Dendritic cell treated with granulocyte-macrophage colony-stimulating factor and Interleukin-4, amounts not matched to agents 40 ng/mL and 50 ng/mL, for 4 days (primary cell): Measurements from ENCODE around the gene HS1BP3.

Experiments
- H3K27ac Mint-ChIP-seq: one replicate; pipeline ENCODE4 v1.8.0; 2022; ENCODE audit warnings: mild to moderate bottlenecking, mixed read lengths
- H3K27me3 Mint-ChIP-seq: one replicate; pipeline ENCODE4 v1.8.0; 2022; ENCODE audit warnings: mild to moderate bottlenecking, mixed read lengths
- H3K36me3 Mint-ChIP-seq: one replicate; pipeline ENCODE4 v1.8.0; 2022; ENCODE audit warnings: low read depth, mixed read lengths
- H3K4me1 Mint-ChIP-seq: one replicate; pipeline ENCODE4 v1.8.0; 2022; ENCODE audit warnings: low read depth, mixed read lengths
- H3K4me3 Mint-ChIP-seq: one replicate; pipeline ENCODE4 v1.8.0; 2022; ENCODE audit warnings: mild to moderate bottlenecking, moderate library complexity, mixed read lengths
- H3K9me3 Mint-ChIP-seq: one replicate; pipeline ENCODE4 v1.8.0; 2022; ENCODE audit warnings: mixed read lengths
- intact Hi-C: fragments of 100-400 bp; cut with micrococcal nuclease; formaldehyde crosslinking; loops from one replicate; pipeline ENCODE4 v1.15.0; 2022

Gene HS1BP3

GRCh38 chr2:20612925-20613916, 37.7 kb downstream of the HS1BP3 start:
- peaks cover 39% of the 10 kb centered on the region for H3K4me1 Mint-ChIP-seq
- H3K27me3 Mint-ChIP-seq: no peaks in the 10 kb centered on the region
- no peak overlapping the region for H3K27ac Mint-ChIP-seq
- no peak overlapping the region for H3K4me3 Mint-ChIP-seq
- peaks cover 38% of the 10 kb centered on the region for H3K36me3 Mint-ChIP-seq
- H3K9me3 Mint-ChIP-seq: no peaks in the 10 kb centered on the region
- intact Hi-C loops: no loop called here

DNA sequence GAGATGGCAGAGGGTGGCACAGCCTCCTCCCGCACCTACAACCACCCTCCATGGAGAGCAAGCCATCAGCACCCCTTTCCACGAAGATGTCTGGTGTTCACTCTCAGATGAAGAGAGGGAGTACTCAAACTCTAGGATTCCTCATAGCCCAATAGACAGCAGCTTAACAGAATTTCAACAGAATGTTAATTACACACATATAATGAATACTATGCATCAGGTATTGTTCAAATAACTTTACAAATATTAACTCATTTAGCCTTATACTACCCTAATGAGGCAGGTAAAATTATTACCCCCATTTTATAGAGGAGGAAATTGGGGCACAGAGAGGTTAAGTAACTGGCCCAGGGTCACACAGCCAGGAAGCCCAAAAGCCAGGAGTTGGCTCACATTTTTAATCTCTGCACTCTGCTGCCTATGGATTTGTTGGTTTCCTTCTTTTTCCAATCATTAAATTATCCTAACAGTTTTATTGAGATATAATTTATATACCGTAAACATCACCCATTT, 39.0 kb downstream of the HS1BP3 start:
- H3K36me3 Mint-ChIP-seq: peaks cover 48% of the 10 kb centered on the region
- intact Hi-C loops: no loop called here
- H3K4me3 Mint-ChIP-seq: no peak overlapping the region
- no peaks in the 10 kb centered on the region for H3K9me3 Mint-ChIP-seq
- no peak overlapping the region for H3K27ac Mint-ChIP-seq
- H3K4me1 Mint-ChIP-seq: peaks cover 26% of the 10 kb centered on the region
- H3K27me3 Mint-ChIP-seq: no peaks in the 10 kb centered on the region

DNA sequence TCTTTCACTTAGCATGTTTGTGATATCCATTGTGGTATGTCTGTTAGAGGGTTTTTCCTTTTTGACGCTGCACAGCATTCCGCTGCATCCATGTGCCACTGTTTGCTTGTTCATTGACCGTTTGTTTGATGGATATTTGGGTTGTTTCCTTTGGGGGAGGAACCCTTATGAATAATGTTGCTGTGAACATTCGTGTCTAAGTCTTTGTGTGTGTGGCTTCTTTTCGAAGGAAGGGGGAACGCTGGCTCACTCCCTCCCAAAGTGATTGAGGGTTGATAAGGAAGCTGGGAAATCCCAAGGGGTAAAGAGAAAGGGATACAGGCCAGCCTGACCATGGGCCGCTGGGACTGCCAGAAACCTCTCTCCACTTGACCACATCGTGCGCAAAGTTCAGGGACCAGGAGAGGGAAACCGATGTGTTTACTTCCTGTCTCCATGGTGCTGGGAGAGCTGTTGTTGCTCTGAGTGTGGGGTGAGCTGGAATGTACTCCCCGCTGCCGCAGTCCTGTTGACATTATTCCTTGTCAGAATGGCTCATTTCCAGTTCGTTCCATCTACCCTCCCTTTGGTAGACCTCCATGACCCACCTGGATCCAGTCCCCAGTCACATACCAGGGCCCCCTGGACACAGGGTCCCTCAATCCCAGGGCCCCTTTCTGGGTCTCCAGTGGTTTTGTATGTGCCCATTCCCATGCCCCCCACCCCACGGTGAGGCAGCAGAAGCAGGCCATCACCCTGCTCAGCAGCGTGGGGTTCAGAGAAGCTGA, 39.6 kb downstream of the HS1BP3 start:
- intact Hi-C loops: no loop called here

DNA sequence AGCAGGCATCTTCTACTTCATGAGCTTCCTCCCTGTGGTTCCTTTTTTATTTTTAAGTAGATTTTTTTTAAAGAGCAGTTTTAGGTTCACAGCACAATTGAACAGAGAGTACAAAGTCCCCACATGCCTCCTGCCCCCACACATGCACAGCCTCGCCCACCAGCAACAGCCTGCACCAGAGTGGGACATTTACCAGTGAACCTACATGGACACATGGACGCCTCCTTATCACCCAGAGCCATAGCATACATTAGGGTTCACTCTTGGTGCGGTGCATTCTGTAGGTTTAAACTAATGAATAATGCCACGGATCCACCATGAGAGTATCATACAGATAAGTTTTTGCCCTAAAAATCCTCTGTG, 40.9 kb downstream of the HS1BP3 start:
- Mint-ChIP-seq H3K36me3 (peaks cover 48% of the 10 kb centered on the region), H3K27ac (no peak overlapping the region), H3K27me3 (no peaks in the 10 kb centered on the region), H3K4me3 (no peak overlapping the region), H3K9me3 (no peaks in the 10 kb centered on the region), H3K4me1 (peaks cover 20% of the 10 kb centered on the region)
- intact Hi-C loops: no loop called here

More for the DNA sequence above, 39.6 kb downstream of the HS1BP3 start:
- H3K9me3 Mint-ChIP-seq: no peaks in the 10 kb centered on the region
- peaks cover 48% of the 10 kb centered on the region for H3K36me3 Mint-ChIP-seq
- peaks cover 23% of the 10 kb centered on the region for H3K4me1 Mint-ChIP-seq
- no peak overlapping the region for H3K27ac Mint-ChIP-seq
- H3K4me3 Mint-ChIP-seq: no peak overlapping the region
- H3K27me3 Mint-ChIP-seq: no peaks in the 10 kb centered on the region

DNA sequence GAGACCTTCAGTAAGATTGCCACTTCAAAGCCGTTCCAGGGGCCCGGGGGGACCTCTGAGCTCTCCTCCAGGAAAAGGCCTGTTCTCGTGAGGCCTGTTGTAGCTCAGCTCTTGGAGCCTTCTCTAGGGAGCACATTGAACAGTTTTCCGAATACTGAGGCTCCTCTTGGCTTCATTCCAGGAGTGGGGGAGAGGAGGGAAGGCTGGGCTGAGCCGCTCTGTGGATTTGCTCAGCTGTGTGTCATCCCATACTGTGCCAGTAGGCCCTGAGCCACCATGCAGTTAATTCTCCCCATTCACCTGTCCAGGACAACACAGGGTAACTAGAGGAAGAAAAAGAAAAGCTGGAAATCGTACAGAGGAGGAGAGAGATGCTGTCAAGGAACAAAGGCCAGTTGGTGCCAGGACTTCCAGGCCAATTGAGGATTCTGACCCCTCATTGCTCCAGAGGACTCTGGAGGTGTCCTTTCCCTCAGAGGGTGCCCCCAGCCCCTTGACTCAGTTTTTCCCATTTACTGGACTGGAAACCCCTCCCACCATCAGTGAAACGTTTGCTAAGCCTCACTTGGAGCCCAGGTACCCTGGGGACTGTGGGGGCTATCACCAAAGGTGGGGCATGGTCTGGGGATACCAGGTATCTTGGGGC, 41.4 kb downstream of the HS1BP3 start:
- H3K4me1 Mint-ChIP-seq: peaks cover 15% of the 10 kb centered on the region
- peaks cover 48% of the 10 kb centered on the region for H3K36me3 Mint-ChIP-seq
- no peaks in the 10 kb centered on the region for H3K27me3 Mint-ChIP-seq
- intact Hi-C loops: no loop called here
- H3K4me3 Mint-ChIP-seq: no peak overlapping the region
- no peaks in the 10 kb centered on the region for H3K9me3 Mint-ChIP-seq
- H3K27ac Mint-ChIP-seq: no peak overlapping the region

- Mint-ChIP-seq H3K4me3 (no peak overlapping the region), H3K27me3 (no peaks in the 10 kb centered on the region), H3K4me1 (peaks cover 8% of the 10 kb centered on the region), H3K9me3 (no peaks in the 10 kb centered on the region), H3K27ac (no peak overlapping the region), H3K36me3 (peaks cover 46% of the 10 kb centered on the region)
- intact Hi-C loops: no loop called here
Observed at GRCh38 chr2:20608666-20609348, 42.1 kb downstream of the HS1BP3 start.

GRCh38 chr2:20607446-20607845, 43.5 kb downstream of the HS1BP3 start:
- intact Hi-C loops: no loop called here
- Mint-ChIP-seq H3K4me1 (peaks cover 5% of the 10 kb centered on the region), H3K36me3 (peaks cover 37% of the 10 kb centered on the region), H3K4me3 (no peak overlapping the region), H3K27ac (no peak overlapping the region), H3K27me3 (no peaks in the 10 kb centered on the region), H3K9me3 (no peaks in the 10 kb centered on the region)

DNA sequence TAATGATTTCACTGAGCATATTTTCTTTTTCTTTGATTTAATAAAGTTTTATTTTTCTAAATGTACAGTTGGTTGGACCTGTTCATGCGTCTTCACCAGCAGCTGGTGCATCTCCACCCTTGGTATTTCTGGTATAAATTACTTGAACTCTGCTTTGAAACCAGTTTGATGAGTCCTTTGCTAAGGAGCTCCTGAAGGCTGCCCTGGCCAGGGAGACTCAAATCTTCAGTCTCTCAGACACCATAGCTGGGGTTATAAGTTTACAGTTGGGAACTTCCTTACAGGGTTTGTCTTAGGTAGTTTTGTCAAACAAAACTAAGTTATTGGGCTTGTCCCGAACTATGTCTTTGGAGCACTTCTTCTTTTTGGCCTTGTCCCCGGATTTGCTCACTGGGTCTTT, 44.7 kb downstream of the HS1BP3 start:
- intact Hi-C loops: no loop called here
- Mint-ChIP-seq H3K4me1 (peaks cover 5% of the 10 kb centered on the region), H3K27me3 (no peaks in the 10 kb centered on the region), H3K36me3 (peaks cover 30% of the 10 kb centered on the region), H3K27ac (no peak overlapping the region), H3K9me3 (no peaks in the 10 kb centered on the region), H3K4me3 (no peak overlapping the region)

GRCh38 chr2:20604951-20605381, 45.9 kb downstream of the HS1BP3 start:
- no peaks in the 10 kb centered on the region for H3K27me3 Mint-ChIP-seq
- peaks cover 26% of the 10 kb centered on the region for H3K36me3 Mint-ChIP-seq
- no peak overlapping the region for H3K27ac Mint-ChIP-seq
- intact Hi-C loops: no loop called here
- H3K4me1 Mint-ChIP-seq: no peaks in the 10 kb centered on the region
- no peaks in the 10 kb centered on the region for H3K9me3 Mint-ChIP-seq
- no peak overlapping the region for H3K4me3 Mint-ChIP-seq

- intact Hi-C loops: no loop called here
- peaks cover 22% of the 10 kb centered on the region for H3K36me3 Mint-ChIP-seq
- H3K27ac Mint-ChIP-seq: no peak overlapping the region
- H3K4me3 Mint-ChIP-seq: no peak overlapping the region
- no peaks in the 10 kb centered on the region for H3K4me1 Mint-ChIP-seq
- no peaks in the 10 kb centered on the region for H3K9me3 Mint-ChIP-seq
- H3K27me3 Mint-ChIP-seq: no peaks in the 10 kb centered on the region
Observed at GRCh38 chr2:20604401-20604911, 46.4 kb downstream of the HS1BP3 start.

- no peak overlapping the region for H3K27ac Mint-ChIP-seq
- no peaks in the 10 kb centered on the region for H3K4me1 Mint-ChIP-seq
- no peak overlapping the region for H3K4me3 Mint-ChIP-seq
- H3K27me3 Mint-ChIP-seq: no peaks in the 10 kb centered on the region
- intact Hi-C loops: no loop called here
- H3K36me3 Mint-ChIP-seq: peaks cover 15% of the 10 kb centered on the region
- no peaks in the 10 kb centered on the region for H3K9me3 Mint-ChIP-seq
Observed at GRCh38 chr2:20603791-20604190, 47.1 kb downstream of the HS1BP3 start.

- intact Hi-C loops: no loop called here
- Mint-ChIP-seq H3K27me3 (no peaks in the 10 kb centered on the region), H3K27ac (no peak overlapping the region), H3K4me1 (peaks cover 3% of the 10 kb centered on the region), H3K36me3 (peaks cover 5% of the 10 kb centered on the region), H3K9me3 (no peaks in the 10 kb centered on the region), H3K4me3 (no peak overlapping the region)
Observed at GRCh38 chr2:20602803-20603202, 48.1 kb downstream of the HS1BP3 start.

DNA sequence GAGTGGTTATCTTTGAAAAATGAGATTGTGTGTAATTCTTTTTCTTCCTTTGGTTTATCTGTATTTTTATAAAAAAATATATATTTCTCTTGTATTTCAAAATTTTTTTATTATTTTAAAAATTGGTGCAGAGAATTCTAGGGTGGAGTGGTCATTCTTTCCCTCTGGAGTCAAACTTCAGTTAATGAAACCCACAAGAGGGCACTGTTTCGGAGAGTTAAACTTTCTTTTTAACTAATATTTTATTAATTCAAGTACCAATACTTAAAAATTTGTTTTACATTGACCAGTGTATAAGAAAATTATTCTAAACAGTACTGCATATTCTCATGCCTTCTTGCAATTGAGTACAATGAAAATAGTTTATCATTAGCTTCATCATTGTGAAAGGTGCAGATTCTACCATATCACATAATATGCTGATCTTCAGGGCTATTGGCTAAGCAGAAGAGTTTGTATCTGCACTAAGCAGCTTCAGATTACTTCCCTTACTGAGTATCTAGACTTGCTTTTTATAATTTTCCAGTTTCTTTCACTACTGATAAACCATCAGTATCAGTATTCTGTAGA, 50.1 kb downstream of the HS1BP3 start:
- no peaks in the 10 kb centered on the region for H3K36me3 Mint-ChIP-seq

More for the DNA sequence above, 50.1 kb downstream of the HS1BP3 start:
- H3K9me3 Mint-ChIP-seq: no peaks in the 10 kb centered on the region
- no peak overlapping the region for H3K27ac Mint-ChIP-seq
- H3K4me3 Mint-ChIP-seq: no peak overlapping the region
- no peaks in the 10 kb centered on the region for H3K27me3 Mint-ChIP-seq
- peaks cover 22% of the 10 kb centered on the region for H3K4me1 Mint-ChIP-seq
- intact Hi-C loops: no loop called here
